ENCODE data around the gene MOV10. TPM values are rescaled to one million over a fixed set of nuclear protein-coding genes. Genes with fewer than 3 reads are reported as not detected.

MOV10 gene
- total and polyA plus RNA-seq, 8 donors: 25.9 to 137 (median 66.8) TPM

GRCh38 chr1:112744009-112744578 lies 69.6 kb downstream of the MOV10 start:
- peaks cover 6 to 63% (median 33%) of the 10 kb centered on the region in 3 donors for H3K27me3 ChIP-seq

DNA sequence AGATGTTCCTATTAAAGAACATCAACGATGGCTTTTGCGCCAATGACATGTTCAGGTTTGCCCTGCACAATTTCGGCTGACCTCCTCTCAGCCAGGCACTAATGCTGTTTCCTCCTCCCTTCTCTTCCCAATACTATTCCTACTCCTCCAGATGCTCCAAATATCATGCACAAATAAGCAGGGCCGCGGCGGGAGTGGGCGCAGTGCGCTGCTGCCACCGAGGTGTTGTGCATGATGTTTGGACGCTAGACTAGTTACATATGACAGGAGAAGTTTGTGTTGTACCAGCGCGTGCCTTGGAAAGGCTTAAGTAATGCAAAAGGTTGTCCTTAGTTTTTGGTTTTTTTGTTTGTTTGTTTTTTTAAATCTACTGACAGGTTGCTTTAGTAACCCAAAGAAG lies 73.9 kb downstream of the MOV10 start:
- Histone ChIP-seq H3K9me3 (peaks cover 0 to under 1% (median 0%) of the 10 kb centered on the region in 4 donors), H3K27ac (no peak overlapping the region), H3K4me1 (peaks cover 6 to 12% (median 10%) of the 10 kb centered on the region in 4 donors), H3K27me3 (peaks cover 6 to 46% (median 15%) of the 10 kb centered on the region in 3 donors), H3K36me3 (no peaks in the 10 kb centered on the region), H3K4me3 (no peak overlapping the region)
- TF ChIP-seq, protein P1, sequence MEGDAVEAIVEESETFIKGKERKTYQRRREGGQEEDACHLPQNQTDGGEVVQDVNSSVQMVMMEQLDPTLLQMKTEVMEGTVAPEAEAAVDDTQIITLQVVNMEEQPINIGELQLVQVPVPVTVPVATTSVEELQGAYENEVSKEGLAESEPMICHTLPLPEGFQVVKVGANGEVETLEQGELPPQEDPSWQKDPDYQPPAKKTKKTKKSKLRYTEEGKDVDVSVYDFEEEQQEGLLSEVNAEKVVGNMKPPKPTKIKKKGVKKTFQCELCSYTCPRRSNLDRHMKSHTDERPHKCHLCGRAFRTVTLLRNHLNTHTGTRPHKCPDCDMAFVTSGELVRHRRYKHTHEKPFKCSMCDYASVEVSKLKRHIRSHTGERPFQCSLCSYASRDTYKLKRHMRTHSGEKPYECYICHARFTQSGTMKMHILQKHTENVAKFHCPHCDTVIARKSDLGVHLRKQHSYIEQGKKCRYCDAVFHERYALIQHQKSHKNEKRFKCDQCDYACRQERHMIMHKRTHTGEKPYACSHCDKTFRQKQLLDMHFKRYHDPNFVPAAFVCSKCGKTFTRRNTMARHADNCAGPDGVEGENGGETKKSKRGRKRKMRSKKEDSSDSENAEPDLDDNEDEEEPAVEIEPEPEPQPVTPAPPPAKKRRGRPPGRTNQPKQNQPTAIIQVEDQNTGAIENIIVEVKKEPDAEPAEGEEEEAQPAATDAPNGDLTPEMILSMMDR (IDR thresholded peaks at IDR 0.05): no peak
- TF ChIP-seq POLR2AphosphoS5 (IDR thresholded peaks at IDR 0.05): no peak
- TF ChIP-seq POLR2A (IDR thresholded peaks at IDR 0.05): no peak
- TF ChIP-seq EP300 (IDR thresholded peaks at IDR 0.05): no peak
- no peak for DNase-seq
- WGBS, 5 donors: 90 to 93% (median 90%) methylated on average over 12 of the region's 12 CpGs
- intact Hi-C loops (cut with DNase I; ENCODE audit: low total_unique reads): no loop called here

More at GRCh38 chr1:112744009-112744578, 69.6 kb downstream of the MOV10 start:
- Histone ChIP-seq H3K9me3 (peaks cover 0 to 12% (median 0%) of the 10 kb centered on the region in 4 donors), H3K4me3 (peak overlapping the region; percentile 23 to 45 (median 32)), H3K4me1 (peaks cover 6 to 14% (median 11%) of the 10 kb centered on the region in 4 donors), H3K27ac (no peak overlapping the region), H3K36me3 (no peaks in the 10 kb centered on the region)
- 2 to 7% (median 4%) methylated on average over 6 to 58 of the region's 58 CpGs for WGBS, 5 donors
- no peak for TF ChIP-seq POLR2AphosphoS5 (IDR thresholded peaks at IDR 0.05)
- no peak for TF ChIP-seq EP300 (IDR thresholded peaks at IDR 0.05)
- intact Hi-C loops (cut with DNase I; ENCODE audit: low total_unique reads): no loop called here
- DNase-seq: peak in 1 of 2 donors; percentile 76

Small RNA genes within 50 kb of the gene (small RNA-seq; reads per million reads assigned to genes)
- 0 reads per million in 4 donors for gene RNU7-70P

Other genes with a start within 250 kb of the MOV10 start
- gene WNT2B, start 165.7 kb upstream of the MOV10 start, total RNA-seq: 10 to 100 TPM in 1 of 5 donors, 1 to 10 TPM in 3, not detected in 1; 2.3 to 19.5 (median 6.0) TPM
- gene WNT2B, start 165.7 kb upstream of the MOV10 start, polyA plus RNA-seq: 1 to 10 TPM; 1.7 to 2.9 (median 2.4) TPM
- gene ST7L, start 55.5 kb upstream of the MOV10 start, total RNA-seq: 10 to 100 TPM in 3 of 5 donors, 1 to 10 TPM in 2; 3.5 to 85.7 (median 24.6) TPM
- 10 to 100 TPM in 1 of 3 donors, 1 to 10 TPM in 2; 7.3 to 15.0 (median 7.6) TPM for gene ST7L, start 55.5 kb upstream of the MOV10 start, polyA plus RNA-seq
- 100 to 1,000 TPM in 1 of 5 donors, 10 to 100 TPM in 4; 15.8 to 257 (median 73.2) TPM for gene CAPZA1, start 54.8 kb upstream of the MOV10 start, total RNA-seq
- gene CAPZA1, start 54.8 kb upstream of the MOV10 start, polyA plus RNA-seq: 10 to 100 TPM; 59.4 to 78.2 (median 60.8) TPM
- gene RHOC, start 32.5 kb downstream of the MOV10 start, total RNA-seq: 100 to 1,000 TPM in 4 of 5 donors, 10 to 100 TPM in 1; 99.8 to 149 (median 113) TPM
- gene RHOC, start 32.5 kb downstream of the MOV10 start, polyA plus RNA-seq: 100 to 1,000 TPM; 159 to 375 (median 244) TPM
- gene PPM1J, start 40.7 kb downstream of the MOV10 start, total RNA-seq: 1 to 10 TPM in 1 of 5 donors, under 1 TPM in 1, not detected in 3; 0.87 to 1.3 TPM
- gene PPM1J, start 40.7 kb downstream of the MOV10 start, polyA plus RNA-seq: 1 to 10 TPM in 1 of 3 donors, under 1 TPM in 1, not detected in 1; 0.50 to 4.0 TPM

Measured in stomach (tissue), 9 donors.